Kidney epithelial cell (primary cell): ENCODE data around the gene IBA57. TPM values are rescaled to one million over a fixed set of nuclear protein-coding genes. Genes with fewer than 3 reads are reported as not detected.

ENCODE experiments used
- DNase-seq: peaks from one replicate; pipeline ENCODE4 v3.0.0-alpha.2; 2010; ENCODE audit warnings: low read depth
- H3K27me3 ChIP-seq: 2 replicates; pipeline ENCODE4 v1.6.0; 2011; ENCODE audit warnings: low read length; ENCODE audit not compliant: control insufficient read depth, insufficient read depth
- H3K36me3 ChIP-seq: 2 replicates; pipeline ENCODE4 v1.5.1; 2011; ENCODE audit warnings: low read length; ENCODE audit not compliant: control insufficient read depth, insufficient read depth
- H3K4me3 ChIP-seq: 2 replicates; pipeline ENCODE4 v1.5.1; 2011; ENCODE audit warnings: low read depth, mild to moderate bottlenecking, control low read depth, low read length
- CTCF ChIP-seq: IDR thresholded peaks from 2 replicates; pipeline ENCODE4 v1.5.1; 2011; ENCODE audit warnings: mild to moderate bottlenecking, moderate library complexity, low read length, control low read depth, inconsistent platforms; ENCODE audit not compliant: insufficient read depth, poor library complexity, severe bottlenecking
- total RNA-seq: library from RNA; depleted of rRNA; stranded (reverse); fragments of >200 nt; gene quantifications from 2 replicates; pipeline ENCODE4 v1.2.3, GENCODE V29; 2015

IBA57 gene
- total RNA-seq, 1 donor from 2014 or later = 7.1 TPM

GRCh38 chr1:228146417-228147150, 19.0 kb upstream of the IBA57 start:
- no peaks in the 10 kb centered on the region for H3K27me3 ChIP-seq
- TF ChIP-seq CTCF = no peak
- DNase-seq = no peak
- H3K4me3 ChIP-seq = no peak overlapping the region
- H3K36me3 ChIP-seq = peaks cover 4% of the 10 kb centered on the region

- no peak for TF ChIP-seq CTCF
- DNase-seq = no peak
- no peak overlapping the region for H3K4me3 ChIP-seq
- H3K27me3 ChIP-seq = no peaks in the 10 kb centered on the region
- H3K36me3 ChIP-seq = peaks cover 3% of the 10 kb centered on the region
Measured at GRCh38 chr1:228147151-228147693, 18.4 kb upstream of the IBA57 start.

DNA sequence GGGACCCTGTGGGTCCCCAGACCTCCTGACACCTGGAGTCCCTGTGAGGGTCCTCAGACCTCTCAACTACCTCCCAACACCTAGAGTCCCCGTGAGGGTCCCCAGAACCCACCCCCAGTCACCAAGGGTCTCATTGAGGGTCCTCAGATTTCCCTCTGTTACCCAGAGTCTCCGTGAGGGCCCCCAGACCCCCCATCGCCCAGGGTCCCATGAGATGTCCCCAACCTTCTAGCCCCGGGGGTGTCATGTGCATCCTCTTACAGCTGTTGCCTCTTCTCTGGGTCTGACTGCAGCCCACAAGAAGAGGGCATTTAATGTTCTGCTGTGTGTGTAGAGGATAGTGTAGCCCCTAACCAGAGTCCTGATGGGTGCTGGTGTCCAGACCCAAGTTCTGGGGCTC, 17.8 kb upstream of the IBA57 start:
- H3K27me3 ChIP-seq = no peaks in the 10 kb centered on the region
- H3K4me3 ChIP-seq = no peak overlapping the region
- DNase-seq = no peak
- peaks cover 2% of the 10 kb centered on the region for H3K36me3 ChIP-seq
- no peak for TF ChIP-seq CTCF

DNA sequence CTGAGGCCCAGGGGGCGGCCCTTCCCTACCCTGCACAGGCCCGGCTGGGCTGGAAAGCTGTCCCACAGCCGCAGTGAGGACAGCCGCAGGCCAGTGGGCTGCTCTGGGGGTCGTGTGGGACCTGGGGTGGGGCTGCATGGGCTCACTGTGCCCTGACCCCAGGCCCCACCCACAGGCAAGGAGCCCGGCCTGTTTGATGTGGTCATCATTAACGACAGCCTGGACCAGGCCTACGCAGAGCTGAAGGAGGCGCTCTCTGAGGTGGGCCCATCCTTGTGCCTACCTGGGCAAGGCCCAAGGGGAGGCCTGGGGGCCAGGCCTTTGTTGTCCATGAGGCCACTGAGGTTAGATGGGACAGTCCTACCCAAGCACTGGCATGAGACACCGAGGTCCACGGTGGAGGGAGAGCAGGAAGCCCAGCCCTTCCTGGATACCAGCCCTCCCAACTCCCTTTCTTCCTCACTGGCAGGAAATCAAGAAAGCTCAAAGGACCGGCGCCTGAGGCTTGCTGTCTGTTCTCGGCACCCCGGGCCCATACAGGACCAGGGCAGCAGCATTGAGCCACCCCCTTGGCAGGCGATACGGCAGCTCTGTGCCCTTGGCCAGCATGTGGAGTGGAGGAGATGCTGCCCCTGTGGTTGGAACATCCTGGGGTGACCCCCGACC, 17.3 kb upstream of the IBA57 start:
- Histone ChIP-seq H3K36me3 (peaks cover 2% of the 10 kb centered on the region), H3K4me3 (no peak overlapping the region)
- TF ChIP-seq CTCF = no peak

GRCh38 chr1:228148935-228149405, 16.6 kb upstream of the IBA57 start:
- peaks cover 2% of the 10 kb centered on the region for H3K36me3 ChIP-seq
- no peak overlapping the region for H3K4me3 ChIP-seq
- no peaks in the 10 kb centered on the region for H3K27me3 ChIP-seq
- no peak for DNase-seq
- no peak for TF ChIP-seq CTCF

More for the DNA sequence above, 17.3 kb upstream of the IBA57 start:
- H3K27me3 ChIP-seq = no peaks in the 10 kb centered on the region
- no peak for DNase-seq
